GM12878 (cell line): ENCODE data around the gene CDC45. TPM values are rescaled to one million over a fixed set of nuclear protein-coding genes. Genes with fewer than 3 reads are reported as not detected.

Experiments used
- ATAC-seq: fragments of 200-7000 bp; cut with Tn5 transposase; 3 replicates; pipeline ENCODE4 v1.9.1; 2020; ENCODE audit warnings: mild to moderate bottlenecking, moderate library complexity
- BruUV-seq: library from RNA; stranded (reverse); fragments of 400-500 nt; replicated peaks from 2 replicates; lab custom pipeline; 2021; lab: Mats Ljungman, UMichigan
- CTCF ChIA-PET: fragments of 300-600 bp; sonication (Branson Sonifier 250); formaldehyde crosslinking; extraction: SDS; loops from one replicate; lab custom pipeline; 2021; ENCODE audit warnings: inconsistent platforms; lab: Yijun Ruan, JAX
- POLR2A ChIA-PET: fragments of 350-600 bp; formaldehyde crosslinking; extraction: SDS; loops from one replicate; lab custom pipeline; 2021; ENCODE audit warnings: inconsistent platforms; lab: Charles Lee
- RAD21 ChIA-PET: fragments of 300-600 bp; sonication (Branson Sonifier 250); formaldehyde crosslinking; loops from one replicate; lab custom pipeline; 2023; ENCODE audit warnings: antibody characterized with exemption; ENCODE audit not compliant: unreplicated experiment; lab: Charles Lee
- SMC1A ChIA-PET: fragments of 300-600 bp; sonication (Branson Sonifier 250); formaldehyde crosslinking; loops from one replicate; lab custom pipeline; 2023; ENCODE audit not compliant: unreplicated experiment, uncharacterized antibody; lab: Charles Lee
- DNase-seq: peaks from one replicate; pipeline ENCODE4 v3.0.0-alpha.2; 2011; ENCODE audit warnings: low read depth, low spot score
- FAIRE-seq: peaks from 3 replicates; lab custom pipeline; 2011; peaks lifted over from hg19 to GRCh38; lab: Jason Lieb, UNC
- H2AFZ ChIP-seq: 2 replicates; pipeline ENCODE4 v1.6.0; 2011; ENCODE audit warnings: low read depth, low read length, control low read depth; ENCODE audit not compliant: control insufficient read depth
- H3K27ac ChIP-seq: 2 replicates; pipeline ENCODE4 v1.5.1; 2011; ENCODE audit warnings: control low read depth; ENCODE audit not compliant: control insufficient read depth, insufficient read depth
- H3K27me3 ChIP-seq, 2 experiments: replicated peaks in 1 of 2; 2 replicates each; pipeline versions ENCODE4 v1.6.0 to v1.6.1; 2011; ENCODE audit warnings: low read length in 1 of 2; ENCODE audit not compliant: control insufficient read depth in 2 of 2, insufficient read depth in 2 of 2
- H3K36me3 ChIP-seq, 2 experiments: 2 replicates each; pipeline ENCODE4 v1.5.1; 2011; ENCODE audit warnings: low read length in 1 of 2; ENCODE audit not compliant: control insufficient read depth in 2 of 2, insufficient read depth in 2 of 2
- H3K4me1 ChIP-seq: 2 replicates; pipeline ENCODE4 v1.6.1; 2011; ENCODE audit warnings: mild to moderate bottlenecking, low read length, moderate library complexity, mixed read lengths; ENCODE audit not compliant: control insufficient read depth, insufficient read depth
- H3K4me2 ChIP-seq: 2 replicates; pipeline ENCODE4 v1.6.0; 2011; ENCODE audit warnings: control low read depth; ENCODE audit not compliant: control insufficient read depth, insufficient read depth
- H3K4me3 ChIP-seq: fragments of 200-600 bp; sonication (generic); 2 replicates; pipeline ENCODE4 v1.5.1; 2016
- H3K79me2 ChIP-seq: 2 replicates; pipeline ENCODE4 v1.6.0; 2011; ENCODE audit warnings: low read length; ENCODE audit not compliant: control insufficient read depth, insufficient read depth
- H3K9ac ChIP-seq: 2 replicates; pipeline ENCODE4 v1.8.0; 2011; ENCODE audit warnings: low read length, control low read depth, mixed read lengths; ENCODE audit not compliant: control insufficient read depth, insufficient read depth
- H3K9me3 ChIP-seq: replicated peaks from 3 replicates; pipeline ENCODE4 v1.5.1; 2011; ENCODE audit warnings: mild to moderate bottlenecking, low read length; ENCODE audit not compliant: control insufficient read depth, insufficient read depth
- H4K20me1 ChIP-seq: 2 replicates; pipeline ENCODE4 v1.6.0; 2011; ENCODE audit not compliant: control insufficient read depth, insufficient read depth
- HDAC2 ChIP-seq: fragments of 200-600 bp; sonication (generic); IDR thresholded peaks from 2 replicates; pipeline ENCODE4 v1.6.1; 2017
- IKZF1 ChIP-seq: fragments of 450-650 bp; conservative IDR thresholded peaks from 2 replicates; pipeline ENCODE4 v1.6.1; 2017; ENCODE audit warnings: antibody characterized with exemption, mild to moderate bottlenecking
- MXI1 ChIP-seq: fragments of 150-350 bp; IDR thresholded peaks from 2 replicates; pipeline ENCODE4 v1.6.1; 2011; ENCODE audit warnings: low read depth, mild to moderate bottlenecking, inconsistent platforms, low read length, improper control_type of control experiment
- MYC ChIP-seq: IDR thresholded peaks from 2 replicates; pipeline ENCODE4 v1.6.1; 2011; ENCODE audit warnings: mild to moderate bottlenecking, low read length, moderate library complexity, inconsistent platforms; ENCODE audit not compliant: insufficient read depth, insufficient replicate concordance, insufficient read length, severe bottlenecking
- NR2C1 ChIP-seq: fragments of 450-650 bp; IDR thresholded peaks from 2 replicates; pipeline ENCODE4 v1.6.1; 2017; ENCODE audit warnings: antibody characterized with exemption, mild to moderate bottlenecking, moderate library complexity
- RCOR1 ChIP-seq: conservative IDR thresholded peaks from 2 replicates; pipeline ENCODE4 v1.6.1; 2012; ENCODE audit warnings: low read depth, low read length, improper control_type of control experiment
- WGBS: methylation state at CpG from one replicate; pipeline ENCODE4 v1.1.6; 2016; ENCODE audit warnings: low lambda C conversion rate; ENCODE audit not compliant: insufficient replicate concordance, insufficient coverage; ENCODE audit errors: missing lambda C conversion rate; 5-methylcytosine and 5-hydroxymethylcytosine counted together
- in situ Hi-C: fragments of 300-500 bp; cut with MboI; formaldehyde crosslinking; loops from 9 replicates; pipeline ENCODE4 v1.14.3; 2018; ENCODE audit warnings: mixed read lengths
- intact Hi-C: fragments of 100-400 bp; cut with micrococcal nuclease; formaldehyde crosslinking; loops from one replicate; pipeline ENCODE4 v1.14.2; 2022; ENCODE audit not compliant: unreplicated experiment
- polyA plus RNA-seq, 11 experiments: library from polyadenylated mRNA; depleted of rRNA in 4 of 11; unstranded in 6 of 11; stranded (reverse) in 5 of 11; fragments of >200 nt; fragmentation: Nextera tagmentation in 4 of 11; fragmentation: Illumina TruSeq in 1 of 11; extraction: Ambion mirVana in 4 of 11; extraction: Trizol in 1 of 11; gene quantifications; 1 replicate in 1 of 11; 2 replicates in 10 of 11; pipeline versions ENCODE4 v1.2.1 to v1.2.3, GENCODE V29; 2011 to 2016; ENCODE audit warnings: inconsistent platforms in 2 of 11, missing spikeins in 2 of 11, low read depth in 1 of 11
- total RNA-seq, 4 experiments: library from RNA; depleted of rRNA in 3 of 4; stranded (reverse); fragments of >200 nt in 3 of 4; fragmentation: Illumina TruSeq in 1 of 4; extraction: Trizol in 1 of 4; gene quantifications; 2 replicates each; pipeline versions ENCODE4 v1.2.1 to v1.2.3, GENCODE V29; 2013 to 2021
- TF ChIP-seq, protein P1 (sequence below): IDR thresholded peaks from 2 replicates; pipeline ENCODE4 v1.6.1; 2011; ENCODE audit warnings: borderline replicate concordance, low read depth, mild to moderate bottlenecking, moderate library complexity, low read length; ENCODE audit not compliant: insufficient read depth, poor library complexity, severe bottlenecking

The CDC45 gene
- total and polyA plus RNA-seq, 10 of the 15 experiments (the other 5 are each of a cell fraction or from before 2014, with no cell fraction given): 40.8 to 88.5 (median 54.2) TPM

DNA sequence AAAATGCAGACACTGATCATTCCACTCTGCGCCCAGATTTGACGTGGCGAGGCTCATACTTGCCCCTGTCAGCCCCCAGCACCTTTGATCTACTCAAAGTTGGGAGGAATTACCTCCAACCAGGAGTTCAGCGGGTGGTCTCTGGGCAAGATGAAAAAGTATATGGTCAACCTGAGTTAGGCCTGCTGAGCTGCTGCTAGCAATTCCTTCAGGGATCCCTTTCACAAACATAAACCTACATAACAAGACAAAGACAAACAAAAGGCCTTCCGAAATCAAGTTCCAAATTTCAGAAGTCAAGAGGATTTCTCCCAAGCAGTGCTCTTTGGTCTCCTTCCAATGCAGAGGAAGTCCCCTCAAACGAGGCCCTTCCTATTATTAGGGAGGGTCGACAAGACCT lies 23.6 kb downstream of the CDC45 start:
- in situ Hi-C loops: no loop called here
- ChIA-PET SMC1A (interaction anchor here (1.2 kb wide), 1 partner anchor 65 kb away, joined by 3 read pairs; no protein-coding TSS in a partner anchor), RAD21 (no interaction called here), POLR2A (no interaction called here), CTCF (interaction anchor here (0.8 to 2.2 kb wide), 2 partner anchors 126 to 179 kb away, joined by 3 to 9 read pairs; no protein-coding TSS in a partner anchor)
- H3K4me2 ChIP-seq: no peak overlapping the region
- H3K79me2 ChIP-seq: no peaks in the 10 kb centered on the region
- no peak for FAIRE-seq
- DNase-seq: no peak
- BruUV-seq: no TSS peak
- H3K9me3 ChIP-seq: no peaks in the 10 kb centered on the region
- H4K20me1 ChIP-seq: no peaks in the 10 kb centered on the region
- peaks cover 9 to 20% of the 10 kb centered on the region in 2 experiments; a peak in 3 of 4 replicates for H3K36me3 ChIP-seq
- intact Hi-C loops: no loop called here
- H3K4me3 ChIP-seq: no peak overlapping the region
- H3K27ac ChIP-seq: no peak overlapping the region
- no peaks in the 10 kb centered on the region for H3K27me3 ChIP-seq
- H2AFZ ChIP-seq: no peak overlapping the region
- WGBS: 92% methylated on average over 7 of the region's 7 CpGs
- no peaks in the 10 kb centered on the region for H3K4me1 ChIP-seq
- TF ChIP-seq MXI1 (no peak), IKZF1 (no peak), NR2C1 (no peak), MYC (no peak), HDAC2 (no peak), RCOR1 (no peak)
- TF ChIP-seq, protein P1, sequence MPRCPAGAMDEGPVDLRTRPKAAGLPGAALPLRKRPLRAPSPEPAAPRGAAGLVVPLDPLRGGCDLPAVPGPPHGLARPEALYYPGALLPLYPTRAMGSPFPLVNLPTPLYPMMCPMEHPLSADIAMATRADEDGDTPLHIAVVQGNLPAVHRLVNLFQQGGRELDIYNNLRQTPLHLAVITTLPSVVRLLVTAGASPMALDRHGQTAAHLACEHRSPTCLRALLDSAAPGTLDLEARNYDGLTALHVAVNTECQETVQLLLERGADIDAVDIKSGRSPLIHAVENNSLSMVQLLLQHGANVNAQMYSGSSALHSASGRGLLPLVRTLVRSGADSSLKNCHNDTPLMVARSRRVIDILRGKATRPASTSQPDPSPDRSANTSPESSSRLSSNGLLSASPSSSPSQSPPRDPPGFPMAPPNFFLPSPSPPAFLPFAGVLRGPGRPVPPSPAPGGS: no peak
- ATAC-seq: no peak
- no peak overlapping the region for H3K9ac ChIP-seq
